Measurements from ENCODE around the gene KCNJ6.
"Not testable (repeated sequence)": the region's sequence is repeated elsewhere in the genome, so short reads cannot be mapped to it uniquely, and the experiment has no call there.

The KCNJ6 gene

DNA sequence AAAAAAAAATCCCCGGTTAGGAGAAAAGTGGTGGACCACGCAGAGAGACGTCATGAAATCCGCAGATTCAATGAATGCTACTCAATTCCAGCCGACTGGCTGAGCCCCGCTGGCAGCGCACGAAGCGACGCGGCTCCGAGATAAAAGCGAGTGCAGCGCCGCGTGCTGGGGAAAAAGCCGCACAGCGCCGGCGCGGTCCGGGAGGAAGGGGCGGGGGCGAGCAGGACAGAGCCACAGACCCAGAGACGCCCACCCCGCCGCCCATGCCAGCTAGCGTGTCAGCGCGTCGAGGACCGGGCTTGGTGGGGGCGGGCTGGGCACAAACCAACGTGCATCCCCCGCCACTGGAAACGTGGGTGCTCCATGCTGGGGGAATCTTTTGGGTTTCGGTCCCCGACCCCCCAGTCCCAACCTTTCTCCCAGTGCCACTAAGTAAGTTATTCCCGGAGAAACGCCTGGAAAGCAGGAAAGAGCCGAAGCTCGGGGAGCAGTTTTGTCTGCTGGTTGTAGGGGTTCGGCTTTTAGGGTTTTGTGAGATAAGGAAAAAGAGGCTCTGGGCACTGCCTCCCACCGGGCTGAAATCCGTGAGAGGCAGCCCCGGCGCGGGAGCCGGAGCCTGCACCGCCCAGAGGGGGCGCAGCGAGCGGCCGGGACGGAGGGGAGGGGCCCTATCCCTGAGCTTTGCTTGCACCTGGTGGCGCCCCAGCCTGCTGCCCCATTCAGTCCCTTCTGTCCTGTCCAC is at the start of gene KCNJ6:
TSS of gene KCNJ6 (minus strand) at position 148 of the 742 bp plus-strand sequence. CDS start 75,775 bp downstream, outside the sequence.
- DNase-seq: peak; percentile 35

GRCh38 chr21:37965088-37965805 is 49.0 kb upstream of the KCNJ6 start:
- DNase-seq: no peak

DNA sequence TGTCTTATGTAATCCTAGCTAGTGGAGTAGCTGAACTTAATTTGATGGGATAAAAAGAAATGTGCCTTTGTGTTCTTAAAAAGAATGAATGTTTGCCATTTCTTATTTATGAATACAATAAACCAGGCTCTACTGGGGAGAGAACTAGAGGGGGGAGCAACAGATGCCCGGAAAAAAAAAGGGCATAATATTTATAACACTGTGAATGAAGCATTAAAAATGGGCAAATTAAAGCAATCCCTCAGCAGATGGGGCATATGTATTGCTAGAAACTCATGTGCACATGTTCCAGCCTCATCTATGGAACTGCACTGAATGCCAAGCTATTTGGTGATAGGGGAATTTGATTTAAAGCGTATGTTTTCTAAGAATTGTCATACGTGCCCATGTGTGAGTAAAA is 42.3 kb upstream of the KCNJ6 start:
- DNase-seq: no peak

GRCh38 chr21:37956772-37957171 is 40.5 kb upstream of the KCNJ6 start:
- DNase-seq: no peak

GRCh38 chr21:37945036-37945435 is 28.8 kb upstream of the KCNJ6 start:
- DNase-seq: no peak

GRCh38 chr21:37944496-37944895 is 28.2 kb upstream of the KCNJ6 start:
- no peak for DNase-seq

- no peak for DNase-seq
These were observed 24.4 kb upstream of the KCNJ6 start for GRCh38 chr21:37940691-37941090.

GRCh38 chr21:37939838-37940237 is 23.6 kb upstream of the KCNJ6 start:
- DNase-seq: no peak

DNA sequence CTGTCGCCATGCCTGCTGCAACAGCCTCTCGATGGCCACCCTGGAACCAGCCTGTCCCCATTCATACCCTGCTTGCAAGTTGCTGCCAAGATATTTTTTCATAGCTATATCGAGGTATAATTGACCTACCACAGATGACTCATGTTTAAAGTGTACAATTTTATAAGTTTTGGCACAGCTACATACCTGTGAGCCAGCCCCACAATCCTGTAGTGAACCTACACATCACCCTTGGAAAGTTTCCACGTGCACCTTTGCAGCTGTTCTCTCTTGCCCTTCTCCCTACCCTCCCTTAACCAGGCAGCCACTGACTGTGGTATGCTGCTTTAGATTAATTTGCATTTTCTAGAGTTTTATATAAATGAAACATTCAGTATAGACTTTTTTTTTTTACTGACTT is 23.0 kb upstream of the KCNJ6 start:
- no peak for DNase-seq

DNA sequence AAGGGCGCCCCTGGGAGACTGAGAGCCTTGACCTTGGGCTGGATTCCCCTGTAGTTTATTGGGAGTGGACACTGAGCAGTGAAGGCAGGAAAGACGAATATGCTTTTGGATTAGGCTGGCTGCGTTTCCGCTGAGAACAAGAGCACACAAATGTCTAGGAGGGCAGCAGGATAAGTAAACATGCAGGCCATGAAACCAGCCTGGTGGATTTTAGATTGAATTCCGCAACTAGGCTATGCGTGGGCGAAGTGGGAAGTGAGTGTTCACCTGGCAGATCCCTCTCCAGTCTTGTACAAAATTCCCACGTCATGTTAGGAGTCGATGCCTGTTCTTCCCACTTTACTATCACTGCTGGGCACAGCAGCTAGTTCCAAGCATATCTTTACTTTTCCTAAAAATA is 21.4 kb upstream of the KCNJ6 start:
- no peak for DNase-seq

GRCh38 chr21:37936010-37936785 is 19.9 kb upstream of the KCNJ6 start:
- DNase-seq: peak; percentile 75

DNA sequence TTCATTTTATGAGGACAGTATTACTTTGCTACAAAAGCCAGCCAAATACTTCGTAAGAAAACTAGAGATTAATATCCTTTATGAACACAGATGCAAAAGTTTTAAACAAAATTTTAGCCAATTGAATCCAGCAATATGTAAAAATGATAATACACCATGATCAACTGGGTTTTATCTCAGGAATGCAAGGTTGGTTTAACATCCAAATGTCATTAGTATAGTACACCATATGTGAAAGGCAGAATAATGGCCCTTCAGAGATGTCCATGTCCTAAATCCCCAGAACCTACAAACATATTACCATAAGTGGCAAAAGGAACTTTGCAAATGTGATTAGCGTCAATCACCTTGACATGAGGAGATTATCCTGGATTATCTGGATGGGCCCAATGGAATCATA is 16.7 kb upstream of the KCNJ6 start:
- no peak for DNase-seq

DNA sequence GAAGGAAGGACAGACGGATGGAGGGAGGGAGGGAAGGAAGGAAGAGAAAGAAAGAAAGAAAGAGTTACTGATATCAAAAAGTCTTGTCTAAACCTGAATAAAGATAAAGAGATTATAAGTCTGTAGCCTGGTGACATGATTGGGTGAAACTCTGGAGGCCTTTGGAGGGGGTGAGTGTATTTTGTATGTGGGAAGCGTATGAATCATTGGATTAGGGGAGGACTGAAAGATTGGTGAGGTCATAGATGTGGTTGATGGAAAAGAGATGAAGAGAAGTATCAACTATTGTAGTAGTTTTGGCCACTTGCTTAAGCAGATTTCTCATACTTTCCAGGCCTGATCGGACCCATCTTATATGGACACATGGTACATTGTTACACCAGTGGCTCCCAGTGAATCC is 11.5 kb upstream of the KCNJ6 start:
- no peak for DNase-seq

DNA sequence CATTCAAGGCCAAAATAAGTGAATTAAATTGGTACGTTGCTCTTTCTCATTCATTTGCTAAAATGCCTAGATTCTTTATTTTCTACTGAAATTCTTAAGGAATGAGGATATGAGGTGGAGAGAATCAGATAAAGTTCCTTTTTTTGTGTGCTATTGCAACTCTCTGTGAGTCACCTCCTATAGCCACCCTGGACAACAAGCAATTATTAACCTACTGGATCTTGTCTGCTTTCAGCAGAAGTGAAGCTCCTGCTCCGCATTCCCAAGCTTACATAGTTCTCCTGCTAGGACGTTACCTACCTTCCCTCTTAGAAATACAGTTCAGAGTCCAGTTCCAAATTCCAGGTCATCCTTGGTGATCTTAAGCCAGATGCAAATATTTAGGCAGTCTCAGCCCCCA is 4.8 kb upstream of the KCNJ6 start:
- peak; percentile 75 for DNase-seq

GRCh38 chr21:37920302-37920701 is 4.0 kb upstream of the KCNJ6 start:
- not testable (repeated sequence) for DNase-seq

- DNase-seq: no peak
These were observed 1.4 kb upstream of the KCNJ6 start for GRCh38 chr21:37917612-37918011.

- no peak for DNase-seq
These were observed 332 bp downstream of the KCNJ6 start for GRCh38 chr21:37915941-37916309.

GRCh38 chr21:37915497-37915911 is 753 bp downstream of the KCNJ6 start:
- DNase-seq: no peak

- DNase-seq: no peak
These were observed 3.6 kb downstream of the KCNJ6 start for GRCh38 chr21:37912616-37913015.

- DNase-seq: no peak
These were observed 6.3 kb downstream of the KCNJ6 start for GRCh38 chr21:37909936-37910335.

DNA sequence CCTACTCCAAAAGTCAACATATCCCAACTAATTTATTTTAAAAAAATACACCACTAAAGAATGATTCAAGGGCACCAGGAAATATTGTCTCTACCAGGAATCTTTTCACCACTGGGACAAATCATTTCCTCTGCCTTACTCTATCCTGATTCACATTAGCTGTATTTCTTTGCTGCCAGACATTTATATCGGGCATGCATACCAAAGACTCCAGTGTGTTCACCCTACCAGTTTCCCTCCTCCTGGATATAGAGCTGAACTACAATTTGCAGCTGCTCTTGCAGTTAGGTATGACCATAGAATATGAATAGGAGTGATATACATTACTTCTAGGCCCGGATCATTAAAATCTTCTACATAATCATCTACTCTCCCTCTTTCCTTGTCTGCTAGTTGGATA is 7.6 kb downstream of the KCNJ6 start:
- no peak for DNase-seq

DNA sequence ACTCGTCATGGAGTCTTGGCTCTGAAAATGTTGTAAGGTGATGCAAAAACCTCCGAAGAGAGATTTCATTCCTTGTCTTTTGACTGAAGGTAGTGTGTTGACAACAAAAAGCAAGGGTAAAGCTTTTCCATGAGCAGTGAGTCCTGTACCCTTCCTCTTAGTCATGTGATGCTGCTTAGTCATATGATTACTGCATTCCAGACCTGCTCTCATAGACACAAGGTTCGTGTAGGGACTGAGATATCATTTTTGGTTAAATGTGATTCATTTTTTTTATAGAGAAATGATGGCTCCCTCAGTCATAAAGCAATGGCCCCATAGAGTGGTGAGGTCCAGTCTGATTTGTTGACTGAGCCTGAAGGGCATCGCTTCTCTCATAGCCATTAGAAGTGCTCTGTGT is 9.2 kb downstream of the KCNJ6 start:
- no peak for DNase-seq

DNA sequence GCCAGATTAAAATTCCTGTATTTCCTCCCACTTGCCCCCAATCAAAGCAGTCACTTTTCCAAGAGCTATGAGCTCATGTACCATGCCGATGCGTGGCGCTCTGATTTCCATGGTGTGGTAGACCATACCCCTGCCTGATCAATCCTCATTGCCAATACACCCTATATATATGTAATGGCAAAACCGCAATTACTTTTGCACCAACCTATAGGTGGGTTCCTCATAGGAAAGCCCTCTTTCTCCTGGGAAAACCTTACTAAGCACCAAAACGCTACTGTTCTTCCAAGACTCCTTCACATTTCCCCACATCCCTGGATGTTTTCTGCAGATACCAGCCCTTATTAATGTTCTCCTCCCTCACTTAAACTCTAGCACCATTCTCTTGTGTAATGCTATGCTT is 11.0 kb downstream of the KCNJ6 start:
- no peak for DNase-seq

DNA sequence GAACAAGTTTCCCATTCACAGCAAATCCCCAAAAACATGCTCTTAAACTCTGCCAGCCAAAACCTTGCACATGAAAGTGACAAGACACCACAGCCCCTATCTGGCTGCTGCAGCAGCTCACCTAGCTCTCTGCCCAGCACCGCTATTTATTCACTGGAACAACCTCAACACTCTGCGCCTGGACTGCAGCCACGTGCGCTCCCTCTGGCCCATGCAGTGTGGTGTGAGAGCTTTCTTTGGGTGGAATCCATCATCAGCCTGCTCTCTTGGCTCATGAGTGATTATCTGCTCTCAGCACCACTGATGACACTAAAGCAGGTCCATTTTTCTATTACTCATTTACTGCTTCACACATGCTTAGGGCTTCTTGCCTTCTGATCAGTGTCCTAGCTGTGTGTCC is 11.4 kb downstream of the KCNJ6 start:
- DNase-seq: peak; percentile 16

All from kidney glomerular epithelial cell (primary cell).